BJ (cell line): Measurements from ENCODE around the gene GLI3. TPM values are rescaled to one million over a fixed set of nuclear protein-coding genes. Genes with fewer than 3 reads are reported as not detected.

Experiments used
- CTCF ChIA-PET: fragments of 350-600 bp; formaldehyde crosslinking; extraction: SDS; loops from one replicate; lab custom pipeline; 2021; ENCODE audit warnings: antibody characterized with exemption, inconsistent platforms; lab: Yijun Ruan, JAX
- POLR2A ChIA-PET: fragments of 300-600 bp; sonication (Branson Sonifier 250); formaldehyde crosslinking; extraction: SDS; loops from one replicate; lab custom pipeline; 2021; ENCODE audit warnings: antibody characterized with exemption; lab: Charles Lee
- DNase-seq: peaks from one replicate; pipeline ENCODE4 v3.0.0-alpha.2; 2011; ENCODE audit warnings: low read depth
- H3K27me3 ChIP-seq: 2 replicates; pipeline ENCODE4 v1.6.0; 2011; ENCODE audit warnings: low read length; ENCODE audit not compliant: control insufficient read depth, insufficient read depth
- H3K36me3 ChIP-seq: 2 replicates; pipeline ENCODE4 v1.5.1; 2011; ENCODE audit warnings: low read length; ENCODE audit not compliant: control insufficient read depth, insufficient read depth
- H3K4me3 ChIP-seq: 2 replicates; pipeline ENCODE4 v1.5.1; 2011; ENCODE audit warnings: low read depth, mild to moderate bottlenecking, control low read depth, low read length
- CTCF ChIP-seq: IDR thresholded peaks from 2 replicates; pipeline ENCODE4 v1.5.1; 2011; ENCODE audit warnings: low read depth, mild to moderate bottlenecking, control low read depth, inconsistent platforms, low read length, moderate library complexity; ENCODE audit not compliant: insufficient read depth
- polyA plus RNA-seq: library from polyadenylated mRNA; depleted of rRNA; stranded (reverse); fragments of >200 nt; gene quantifications from 2 replicates; pipeline ENCODE4 v1.2.3, GENCODE V29; 2011

GLI3 gene
- polyA plus RNA-seq, 1 experiment: 5.1 TPM

GRCh38 chr7:41971640-41972187, 265.3 kb downstream of the GLI3 start:
- no peak for TF ChIP-seq CTCF
- ChIA-PET CTCF (interaction anchor here (1.6 kb wide), 1 partner anchor 31 kb away, joined by 4 read pairs; no protein-coding TSS in a partner anchor), POLR2A (no interaction called here)
- no peak overlapping the region for H3K4me3 ChIP-seq
- peaks cover 5% of the 10 kb centered on the region; the same call in 1 of the 2 replicates for H3K36me3 ChIP-seq
- no peaks in the 10 kb centered on the region for H3K27me3 ChIP-seq
- no peak for DNase-seq

- Histone ChIP-seq H3K4me3 (no peak overlapping the region), H3K36me3 (peaks cover 6% of the 10 kb centered on the region; the same call in 1 of the 2 replicates), H3K27me3 (no peaks in the 10 kb centered on the region)
- no peak for DNase-seq
- TF ChIP-seq CTCF: no peak
- ChIA-PET CTCF (interaction anchor here (1.3 to 1.6 kb wide), 2 partner anchors 8 to 30 kb away, joined by 4 to 5 read pairs; no protein-coding TSS in a partner anchor), POLR2A (no interaction called here)
Observed at GRCh38 chr7:41970941-41971340, 266.1 kb downstream of the GLI3 start.

GRCh38 chr7:41969561-41970105, 267.4 kb downstream of the GLI3 start:
- no peak for TF ChIP-seq CTCF

GRCh38 chr7:41967156-41967555, 269.9 kb downstream of the GLI3 start:
- POLR2A ChIA-PET: interaction anchor here (0.6 kb wide), 1 partner anchor 770 kb away, joined by 5 read pairs; no protein-coding TSS in a partner anchor
- no peak for DNase-seq

More at GRCh38 chr7:41969561-41970105, 267.4 kb downstream of the GLI3 start:
- H3K36me3 ChIP-seq: peaks cover 16% of the 10 kb centered on the region
- DNase-seq: no peak
- ChIA-PET CTCF (interaction anchor here (1.0 kb wide), 1 partner anchor 26 kb away, joined by 3 read pairs; no protein-coding TSS in a partner anchor), POLR2A (no interaction called here)
- H3K4me3 ChIP-seq: no peak overlapping the region
- no peaks in the 10 kb centered on the region for H3K27me3 ChIP-seq

More at GRCh38 chr7:41967156-41967555, 269.9 kb downstream of the GLI3 start:
- Histone ChIP-seq H3K27me3 (no peaks in the 10 kb centered on the region), H3K36me3 (peaks cover 16% of the 10 kb centered on the region), H3K4me3 (no peak overlapping the region)
- CTCF ChIA-PET: interaction anchor here (0.6 to 2.8 kb wide), 6 partner anchors 10 to 1962 kb away, joined by 3 to 14 read pairs (median 6); no protein-coding TSS in a partner anchor
- no peak for TF ChIP-seq CTCF
